Activated T-cell treated with anti-CD3 and anti-CD28 coated beads, Interleukin-2, amount 50 U/mL, for 48 hours (primary cell): ENCODE data around the gene BCL3.
"Not testable (repeated sequence)": the region's sequence is repeated elsewhere in the genome, so short reads cannot be mapped to it uniquely, and the experiment has no call there.

ENCODE experiments used
- DNase-seq, 2 experiments: peaks; one replicate each; pipeline ENCODE4 v3.0.0-alpha.2; 2020

Gene BCL3

GRCh38 chr19:44721369-44721768 is 27.1 kb upstream of the BCL3 start:
- not testable (repeated sequence) for DNase-seq

- peak in 1 of 2 experiments; percentile 27 for DNase-seq
Measured at GRCh38 chr19:44722131-44723121, 26.1 kb upstream of the BCL3 start.

- DNase-seq = no peak
Measured at GRCh38 chr19:44723299-44723951, 25.1 kb upstream of the BCL3 start.

DNA sequence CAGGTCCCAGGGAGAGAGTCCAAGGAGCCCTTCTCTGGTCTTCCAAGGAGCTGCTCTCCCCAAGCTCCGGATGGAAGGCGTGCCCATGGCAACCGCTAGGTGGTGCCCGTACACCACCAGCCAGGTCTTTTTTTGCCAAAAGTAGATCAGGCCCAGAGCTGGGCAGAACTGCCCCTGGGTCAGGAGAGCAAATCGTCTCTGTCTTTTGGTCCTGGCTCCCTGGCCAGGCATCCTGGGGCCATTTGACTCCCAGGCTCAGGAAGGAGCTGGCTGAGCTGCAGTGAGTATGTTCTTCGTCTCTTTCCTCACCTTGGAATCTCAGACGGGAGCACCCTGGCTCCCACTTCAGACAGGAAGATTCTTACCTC is 24.6 kb upstream of the BCL3 start:
- DNase-seq = peak; percentile 87 to 90

DNA sequence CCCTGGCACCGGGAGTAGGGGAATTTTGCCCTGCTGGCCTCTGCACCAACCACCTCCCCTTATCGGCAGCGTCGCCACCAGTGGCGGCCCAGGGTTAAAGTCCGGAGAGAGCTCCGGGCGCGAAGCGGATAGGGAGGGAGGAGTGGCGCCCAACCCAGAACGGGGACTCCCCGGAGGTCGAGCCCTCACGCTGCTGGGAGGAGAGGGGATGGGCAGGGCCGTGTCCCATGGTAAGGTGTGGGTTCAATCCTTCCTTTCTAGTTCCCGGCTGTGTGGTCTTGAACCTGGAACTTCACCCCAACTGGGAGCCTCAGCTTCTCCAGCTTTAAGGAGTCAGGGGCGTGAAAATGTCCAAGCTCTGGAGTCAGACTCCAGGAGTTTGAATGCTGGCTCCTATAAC is 23.3 kb upstream of the BCL3 start:
- DNase-seq = no peak

DNA sequence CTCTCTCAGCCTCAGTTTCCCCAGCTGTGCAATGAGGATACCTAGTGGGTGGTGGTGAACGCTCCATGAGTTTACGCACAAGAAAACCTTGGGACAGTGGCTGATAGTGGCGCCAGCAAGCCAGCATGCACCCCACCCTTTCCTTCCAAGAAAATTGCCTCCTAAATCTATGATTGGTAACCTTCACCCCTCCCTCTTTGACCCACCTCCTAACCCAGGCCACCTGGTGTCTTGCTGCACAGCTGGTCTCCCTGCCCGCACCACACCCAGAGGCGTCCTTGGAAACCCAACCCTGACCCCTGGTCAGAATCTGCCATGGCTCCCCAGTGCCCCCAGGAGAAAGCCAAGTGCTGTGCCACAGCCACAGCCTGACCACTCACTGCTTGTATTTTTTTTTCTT is 22.8 kb upstream of the BCL3 start:
- no peak for DNase-seq

- DNase-seq = no peak
Measured at GRCh38 chr19:44726465-44726864, 22.0 kb upstream of the BCL3 start.

DNA sequence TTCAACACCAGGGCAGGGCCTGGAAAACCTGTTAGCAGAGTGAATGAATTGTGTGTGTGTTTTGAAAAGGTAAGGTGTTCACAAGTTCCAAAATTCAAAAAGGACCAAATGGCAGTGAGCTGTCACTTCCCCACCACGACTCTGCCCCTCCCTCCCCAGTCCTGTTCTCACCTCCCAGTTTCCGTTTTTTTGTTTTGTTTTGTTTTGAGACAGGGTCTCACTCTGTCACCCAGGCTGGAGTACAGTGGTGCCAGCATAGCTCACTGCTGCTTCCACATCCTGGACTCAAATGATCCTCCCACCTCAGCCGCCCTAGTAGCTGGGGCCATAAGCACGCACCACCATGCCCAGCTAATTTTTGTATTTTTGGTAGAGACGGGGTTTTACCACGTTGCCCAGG is 20.3 kb upstream of the BCL3 start:
- DNase-seq = no peak

DNA sequence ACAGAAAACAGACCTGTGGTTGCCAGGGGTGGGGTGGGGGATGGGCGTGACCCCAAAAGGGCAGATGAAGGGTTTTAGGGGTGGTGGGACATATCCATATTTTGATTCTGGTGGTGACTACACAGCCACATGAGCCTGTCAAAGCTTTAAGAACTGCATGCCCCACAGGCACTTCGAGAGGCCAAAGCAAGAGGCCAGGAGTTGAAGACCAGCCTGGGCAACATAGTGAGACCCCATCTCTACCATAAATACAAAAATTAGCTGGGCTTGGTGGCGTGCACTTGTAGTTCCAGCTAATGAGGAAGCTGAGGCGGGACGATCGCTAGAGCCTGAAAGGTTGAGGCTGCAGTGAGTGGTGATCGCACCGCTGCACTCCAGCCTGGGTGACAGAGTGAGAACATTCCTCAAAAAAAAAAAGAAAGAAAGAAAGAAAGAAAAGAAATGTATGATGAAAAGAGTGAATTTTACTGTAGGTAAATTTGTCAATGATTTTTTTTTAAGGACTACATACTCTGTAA is 18.9 kb upstream of the BCL3 start:
- DNase-seq = no peak

DNA sequence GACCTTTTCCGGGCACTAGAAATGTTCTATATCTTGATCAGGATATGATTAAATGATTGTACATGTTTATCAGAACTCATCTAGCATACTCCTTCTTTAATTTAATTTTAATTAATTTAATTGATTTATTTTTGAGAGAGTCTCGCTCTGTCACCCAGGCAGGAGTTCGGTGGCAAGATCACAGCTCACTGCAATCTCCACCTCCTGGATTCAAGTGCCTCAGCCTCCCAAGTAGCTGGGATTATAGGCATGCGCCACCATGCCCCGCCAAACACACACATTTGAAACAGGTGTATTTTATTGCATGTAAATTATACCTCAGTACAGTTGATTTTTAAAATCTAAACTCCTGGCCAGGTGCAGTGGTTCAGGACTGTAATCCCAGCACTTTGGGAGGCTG is 17.4 kb upstream of the BCL3 start:
- DNase-seq = no peak

DNA sequence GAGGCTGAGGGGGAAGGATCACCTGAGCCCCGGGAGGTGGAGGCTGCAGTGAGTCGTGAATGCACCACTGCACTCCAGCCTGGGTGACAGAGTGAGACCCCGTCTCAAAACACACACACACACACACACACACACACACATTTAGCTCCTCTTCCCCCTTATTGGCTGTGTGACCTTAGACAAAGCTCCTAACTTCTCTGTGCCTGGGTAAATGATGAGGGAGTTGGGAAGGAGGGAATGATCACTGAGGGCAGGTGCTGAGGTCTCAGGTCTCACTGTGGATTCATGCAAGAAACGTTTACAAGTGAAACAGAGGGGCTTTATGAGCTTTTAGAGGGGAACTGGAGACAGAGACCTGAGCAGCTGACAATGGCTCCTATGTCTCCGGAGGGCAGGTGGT is 16.9 kb upstream of the BCL3 start:
- DNase-seq = no peak

- no peak for DNase-seq
Measured at GRCh38 chr19:44732235-44733014, 16.1 kb upstream of the BCL3 start.

DNA sequence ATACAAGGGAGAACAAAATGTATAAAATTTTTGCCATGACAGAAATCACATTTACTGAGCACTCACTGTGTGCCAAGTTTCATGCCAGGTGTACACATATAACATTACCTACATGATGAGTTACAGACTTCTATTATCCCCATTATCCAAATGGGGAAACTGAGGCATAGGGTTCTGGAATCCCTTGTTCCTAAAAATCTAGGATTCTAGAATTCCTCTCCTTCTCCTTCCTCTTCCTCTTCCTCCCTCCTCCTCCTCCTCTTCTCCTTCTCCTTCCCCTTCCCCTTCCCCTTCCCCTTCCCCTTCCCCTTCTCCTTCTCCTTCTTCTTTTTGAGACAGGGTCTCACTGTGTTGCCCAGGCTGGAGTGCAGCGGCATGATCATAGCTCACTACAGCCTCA is 14.2 kb upstream of the BCL3 start:
- no peak for DNase-seq

DNA sequence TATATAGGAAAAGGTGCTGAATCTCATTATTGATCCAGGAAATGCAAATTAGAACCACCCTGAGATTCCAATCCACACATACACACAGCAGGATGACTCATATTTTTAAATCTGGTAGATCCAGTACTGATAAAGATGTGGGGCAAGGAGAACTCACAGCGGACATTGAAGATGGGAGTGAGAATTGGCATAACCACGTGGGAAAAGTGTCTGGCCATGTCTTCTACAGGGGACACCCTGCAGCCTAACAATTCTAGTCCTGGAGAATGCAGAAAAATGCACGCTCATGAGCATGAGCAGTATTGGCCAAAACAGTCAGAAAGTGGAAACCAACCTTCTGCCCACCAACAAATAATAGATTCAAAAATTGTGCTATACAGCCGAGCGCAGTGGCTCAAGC is 13.5 kb upstream of the BCL3 start:
- DNase-seq = no peak

DNA sequence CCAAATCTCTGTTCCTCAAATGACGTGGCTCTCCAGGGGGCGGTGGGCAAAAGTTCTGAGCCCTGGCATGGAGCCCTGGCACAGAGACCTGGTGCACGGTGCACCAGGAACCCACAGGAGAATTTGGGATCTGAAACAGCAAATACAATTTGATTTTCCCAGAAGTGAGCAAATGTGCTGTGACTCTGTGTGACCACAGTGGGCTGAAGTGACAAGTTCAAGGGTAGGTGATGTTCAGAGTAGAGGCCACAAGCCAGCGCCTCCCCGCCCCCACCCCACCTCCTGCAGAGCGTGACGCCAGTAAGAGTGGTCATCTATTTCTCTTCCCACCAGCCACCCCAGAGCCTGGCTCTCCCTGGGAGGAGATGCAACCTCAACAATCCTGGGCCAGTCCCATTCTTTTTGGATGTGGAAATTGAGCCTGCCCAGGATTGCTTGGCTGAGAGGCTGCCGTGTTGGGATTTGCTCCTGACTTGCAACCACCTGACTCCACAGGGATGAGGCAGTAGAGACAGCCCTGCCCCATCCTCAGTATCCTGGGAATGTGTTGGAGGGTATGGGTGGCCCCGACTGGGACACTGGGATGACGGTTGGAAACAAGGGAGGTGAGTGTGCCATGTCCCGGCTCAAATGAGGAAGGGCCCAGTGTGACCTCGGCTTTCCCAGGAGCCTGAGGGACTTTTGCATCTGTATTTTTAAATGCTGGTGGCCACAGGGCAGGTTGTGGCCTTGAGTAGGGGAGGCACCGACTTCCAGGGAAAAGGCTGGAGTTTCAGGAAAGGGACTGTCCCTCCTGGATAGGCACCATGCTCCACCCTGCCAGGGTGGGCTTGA is 11.1 kb upstream of the BCL3 start:
- DNase-seq = no peak

GRCh38 chr19:44738136-44738535 is 10.4 kb upstream of the BCL3 start:
- DNase-seq = no peak

DNA sequence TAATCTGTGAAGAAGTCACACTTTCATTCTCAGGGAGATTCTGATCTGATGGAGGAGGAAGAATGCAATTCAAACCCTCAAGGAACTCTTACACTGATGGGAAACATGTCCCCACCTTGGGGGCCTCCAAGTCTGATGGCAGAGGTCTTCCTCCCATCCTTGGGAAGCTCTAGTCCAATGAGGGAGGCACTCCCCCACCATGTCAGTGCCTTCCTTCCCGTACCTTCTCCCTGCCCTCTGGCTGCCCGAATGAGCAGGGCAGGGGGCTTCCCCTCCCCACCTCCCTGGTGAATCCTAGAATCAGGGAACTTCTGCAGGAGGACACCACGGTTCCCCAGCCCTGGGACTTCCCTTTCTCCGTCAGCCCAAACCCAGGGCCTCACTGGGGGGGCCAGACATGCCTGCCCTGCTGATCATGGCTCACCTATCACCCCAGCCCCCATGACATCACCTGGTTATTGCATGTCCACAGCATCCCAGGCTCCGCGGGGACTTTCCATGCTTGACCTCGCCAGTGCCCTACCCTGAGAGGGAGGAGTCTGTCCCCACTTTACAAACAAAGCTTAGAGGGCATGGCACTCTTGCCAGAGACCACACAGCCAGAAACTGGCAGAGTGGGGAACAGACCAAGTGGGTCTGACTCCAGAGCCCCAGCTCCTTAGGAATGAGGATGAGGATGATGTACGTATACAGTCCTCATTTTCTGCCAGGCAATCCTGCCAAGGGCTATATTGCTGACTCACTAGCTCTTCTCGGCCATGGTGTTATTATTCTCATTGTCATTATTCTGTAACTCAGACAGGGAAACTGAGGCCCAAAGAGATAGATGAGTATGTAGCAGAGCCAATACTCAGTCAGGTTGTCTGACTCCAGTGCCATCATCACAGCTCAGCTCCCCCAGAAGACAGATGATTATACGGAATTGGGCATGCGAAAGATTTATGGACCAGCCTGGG is 9.6 kb upstream of the BCL3 start:
- DNase-seq = no peak

GRCh38 chr19:44740351-44740824 is 8.1 kb upstream of the BCL3 start:
- DNase-seq = no peak

DNA sequence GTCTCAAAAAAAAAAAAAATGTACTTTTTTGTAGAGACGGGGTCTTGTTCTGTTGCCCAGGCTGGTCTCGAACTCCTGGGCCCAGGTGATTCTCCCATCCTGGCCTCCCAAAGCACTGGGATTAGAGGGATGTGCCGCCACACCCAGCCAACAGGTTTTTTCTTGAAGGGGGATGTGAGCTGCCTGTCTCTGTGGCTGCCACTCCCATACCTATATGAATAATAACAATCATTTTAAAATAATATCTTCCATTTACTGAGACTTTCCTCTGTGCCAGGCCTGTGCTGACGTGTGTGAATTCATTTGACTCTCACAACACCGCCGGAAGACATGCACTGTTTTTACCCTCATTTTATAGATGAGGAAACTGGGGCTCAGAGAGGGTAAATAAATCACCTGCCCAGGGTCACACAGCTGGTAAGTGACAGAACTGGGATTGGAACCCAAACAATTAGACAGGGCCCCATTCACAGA is 7.2 kb upstream of the BCL3 start:
- DNase-seq = no peak

DNA sequence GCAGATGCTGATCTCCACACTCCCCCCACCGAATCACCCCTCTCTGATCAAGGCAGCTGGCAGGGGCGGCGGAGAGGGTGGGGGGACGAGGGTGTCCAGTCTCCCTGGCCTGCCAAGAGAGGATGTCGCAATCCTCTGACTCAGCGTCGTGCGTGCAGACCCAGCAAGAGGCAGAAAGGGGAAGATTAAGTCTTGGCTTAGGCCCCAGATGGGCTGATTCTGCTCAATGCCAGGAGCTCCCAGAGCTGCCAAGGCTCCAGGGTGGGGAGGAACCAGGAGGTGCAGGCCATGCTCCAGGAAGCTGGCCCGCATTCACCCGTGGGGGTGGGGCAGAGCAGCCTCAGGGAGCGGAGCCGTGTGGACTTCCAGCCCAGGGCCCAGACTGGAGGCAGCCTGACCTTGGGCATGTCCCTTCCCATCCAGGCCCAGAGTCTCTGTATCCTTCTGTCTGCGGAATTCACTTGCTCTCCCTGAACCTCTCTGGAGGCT is 6.6 kb upstream of the BCL3 start:
- DNase-seq = peak; percentile 53 to 65
